NCI-H128 (cell line): ENCODE measurements around the gene LIF.

Source experiments
- DNase-seq: peaks from one replicate; lab custom pipeline; 2025; ENCODE audit not compliant: unreplicated experiment; lab: John Stamatoyannopoulos, UW

Gene LIF

GRCh38 chr22:30284666-30285065, 38.1 kb upstream of the LIF start:
- DNase-seq = no peak

DNA sequence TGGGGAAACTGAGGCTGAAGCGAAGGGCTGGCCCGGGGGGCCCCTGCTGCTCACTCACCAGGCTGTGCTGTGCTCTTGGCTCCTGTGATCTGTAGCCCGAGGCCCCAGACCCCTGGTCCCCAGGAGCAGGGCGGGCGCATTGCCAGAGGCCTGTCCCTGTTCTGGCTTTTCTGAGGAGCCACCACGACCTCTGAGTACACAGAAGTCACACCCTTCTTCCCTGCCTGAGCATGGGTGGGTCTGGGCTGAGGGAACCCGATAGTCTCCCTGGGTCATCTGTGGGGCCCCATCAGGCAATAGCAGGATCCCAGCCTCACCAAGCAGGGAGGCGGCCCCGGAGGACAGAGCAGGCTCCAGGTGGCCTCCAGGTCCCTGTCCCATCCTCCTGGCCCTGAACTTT, 37.6 kb upstream of the LIF start:
- DNase-seq = no peak

GRCh38 chr22:30283342-30283741, 36.8 kb upstream of the LIF start:
- no peak for DNase-seq

- DNase-seq = no peak
These were observed 36.1 kb upstream of the LIF start for GRCh38 chr22:30282616-30283046.

DNA sequence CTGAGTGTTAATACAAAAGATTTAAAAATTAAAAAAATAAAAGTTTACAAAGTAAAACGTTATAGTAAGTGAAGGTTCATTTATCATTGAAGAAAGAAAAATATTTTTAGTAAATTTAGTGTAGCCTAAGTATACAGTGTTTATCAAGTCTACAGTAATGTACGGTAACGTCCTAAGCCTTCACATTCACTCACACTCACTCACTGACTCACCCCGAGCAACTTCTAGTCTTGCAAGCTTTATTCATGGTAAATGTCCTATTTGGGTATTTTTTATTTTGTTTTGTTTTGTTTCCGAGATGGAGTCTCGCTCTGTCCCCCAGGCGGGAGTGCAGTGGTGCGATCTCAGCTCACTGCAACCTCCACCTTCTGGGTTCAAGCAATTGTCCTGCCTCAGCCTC, 33.9 kb upstream of the LIF start:
- no peak for DNase-seq

GRCh38 chr22:30279932-30280331, 33.4 kb upstream of the LIF start:
- DNase-seq = no peak

- DNase-seq = no peak
These were observed 32.7 kb upstream of the LIF start for GRCh38 chr22:30279046-30279788.

DNA sequence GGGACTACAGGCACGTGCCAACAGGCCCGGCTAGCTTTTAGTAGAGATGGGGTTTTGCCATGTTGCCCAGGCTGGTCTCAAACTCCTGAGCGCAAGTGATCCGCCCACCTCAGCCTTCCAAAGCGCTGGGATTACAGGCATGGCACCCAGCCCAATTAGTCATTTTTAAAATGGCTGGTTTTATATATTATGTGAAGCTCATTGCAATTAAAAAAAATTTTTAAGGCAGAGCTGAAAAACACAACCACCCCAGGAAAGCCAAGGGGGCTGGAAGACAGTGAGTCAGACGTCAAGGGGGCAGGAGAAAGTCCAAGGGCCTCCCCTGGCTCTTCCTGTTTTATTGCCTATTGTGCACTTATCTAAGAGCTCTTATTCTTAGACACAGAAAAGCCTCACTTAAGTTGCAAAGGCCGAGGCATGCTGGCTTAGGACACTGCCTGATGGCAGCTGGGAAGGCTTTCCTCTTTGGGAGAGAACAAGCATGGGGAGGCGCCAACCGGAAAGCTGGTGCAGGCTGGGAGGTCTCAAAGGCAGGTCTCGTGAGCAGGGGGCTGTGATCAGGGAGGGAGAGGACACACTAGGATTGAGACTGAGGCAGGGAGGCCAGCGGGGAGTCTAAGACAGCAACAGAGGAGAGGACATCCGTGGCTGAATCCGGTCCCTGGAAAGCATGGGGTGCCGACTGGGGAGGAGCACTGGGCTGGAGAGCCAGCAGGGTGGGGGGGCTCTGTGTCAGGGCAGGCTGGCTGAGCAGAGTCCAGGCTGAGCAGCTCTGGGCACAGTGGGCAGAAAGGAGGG, 31.2 kb upstream of the LIF start:
- no peak for DNase-seq

- DNase-seq = no peak
These were observed 29.5 kb upstream of the LIF start for GRCh38 chr22:30276039-30276438.

GRCh38 chr22:30275625-30276024, 29.1 kb upstream of the LIF start:
- DNase-seq = no peak

GRCh38 chr22:30274437-30274812, 27.9 kb upstream of the LIF start:
- no peak for DNase-seq

- DNase-seq = no peak
These were observed 27.3 kb upstream of the LIF start for GRCh38 chr22:30273711-30274436.

- DNase-seq = no peak
These were observed 26.4 kb upstream of the LIF start for GRCh38 chr22:30272781-30273601.

- no peak for DNase-seq
These were observed 24.3 kb upstream of the LIF start for GRCh38 chr22:30270832-30271231.

DNA sequence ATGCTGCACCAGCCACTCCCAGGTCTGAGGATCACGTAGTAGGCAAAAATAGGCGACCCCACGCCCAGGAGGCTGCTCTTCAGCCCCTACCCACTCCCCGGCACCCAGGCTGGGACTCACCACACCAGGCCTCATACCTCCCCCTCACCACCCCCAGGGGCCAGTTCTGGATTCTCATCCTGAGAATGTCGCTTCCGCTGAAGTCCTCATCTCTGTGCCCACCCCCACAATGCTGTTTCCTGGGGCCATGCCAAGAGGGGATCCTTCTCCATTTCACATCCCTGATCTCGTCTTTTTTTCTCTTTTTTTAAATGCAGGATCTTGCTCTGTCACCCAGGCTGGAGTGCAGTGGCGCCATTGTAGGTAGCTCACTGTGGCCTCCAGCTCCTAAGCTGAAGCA, 21.8 kb upstream of the LIF start:
- no peak for DNase-seq

- no peak for DNase-seq
These were observed 21.1 kb upstream of the LIF start for GRCh38 chr22:30267382-30268302.

DNA sequence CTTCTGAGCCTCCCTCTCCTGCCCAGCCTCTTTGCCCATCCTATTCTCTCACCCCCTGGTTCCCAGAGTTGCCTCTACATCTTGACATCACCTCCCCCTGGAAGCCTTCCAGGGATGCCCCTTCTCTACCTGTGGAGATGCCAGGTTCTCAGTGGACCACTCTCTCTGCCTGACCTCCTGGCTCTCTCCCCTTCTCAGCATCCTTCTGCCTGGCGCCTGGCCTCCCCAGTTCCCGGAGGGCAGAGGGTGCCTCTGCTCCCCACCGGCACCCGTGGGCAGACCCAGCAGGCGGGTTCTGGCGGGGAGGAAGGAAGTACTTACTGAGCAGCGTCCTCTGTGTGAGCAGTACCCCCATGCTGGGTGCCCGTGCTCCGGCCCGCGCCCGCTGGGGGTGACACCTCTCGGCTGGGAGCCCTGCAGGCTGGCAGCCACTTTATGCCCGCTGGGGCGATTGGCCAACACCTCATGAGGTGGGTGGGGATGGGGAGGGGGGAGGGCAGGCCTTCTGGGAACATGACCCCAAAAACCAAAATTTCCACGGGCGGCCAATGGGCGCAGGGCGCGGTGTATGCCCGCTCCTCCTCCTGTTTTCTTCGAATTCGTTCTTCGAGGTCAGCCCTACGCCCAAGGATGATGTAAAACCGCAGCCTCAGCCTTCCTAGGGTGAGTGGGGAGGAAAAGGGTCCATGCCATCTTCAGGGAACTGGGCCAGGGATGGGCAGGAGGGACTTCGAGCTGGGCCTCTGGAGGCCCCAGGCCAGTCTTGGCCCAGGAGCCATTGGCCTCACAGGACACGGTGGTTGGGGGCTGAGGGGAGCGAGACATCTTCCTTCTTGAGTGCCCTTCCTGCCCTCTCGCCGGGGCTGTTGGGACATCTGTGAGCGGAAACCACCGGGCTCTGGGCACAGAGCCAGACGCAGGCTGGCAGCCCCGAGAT, 20.2 kb upstream of the LIF start, which contains the start of gene OSM:
TSS of gene OSM (minus strand) at position 407 of the 937 bp plus-strand sequence. CDS start at position 355, 52 bp downstream.
- no peak for DNase-seq

- no peak for DNase-seq
These were observed 19.4 kb upstream of the LIF start for GRCh38 chr22:30265823-30266444.
